LNCaP clone FGC (cell line): ENCODE data around the gene GJA1.

Experiments
- DNase-seq: peaks from one replicate; pipeline ENCODE4 v3.0.0-alpha.2; 2011; ENCODE audit warnings: low read depth
- H3K4me3 ChIP-seq: 2 replicates; pipeline ENCODE4 v1.5.1; 2011; ENCODE audit warnings: mild to moderate bottlenecking, low read depth, low read length, control low read depth
- CTCF ChIP-seq: IDR thresholded peaks from 2 replicates; pipeline ENCODE4 v1.5.1; 2012; ENCODE audit warnings: mild to moderate bottlenecking; ENCODE audit not compliant: control insufficient read depth, insufficient read depth; ENCODE audit errors: extremely low read depth

Gene GJA1

GRCh38 chr6:121492536-121492935 is 57.1 kb downstream of the GJA1 start:
- no peak overlapping the region for H3K4me3 ChIP-seq
- no peak for TF ChIP-seq CTCF
- DNase-seq: no peak

- DNase-seq: peak; percentile 69
- no peak for TF ChIP-seq CTCF
- no peak overlapping the region for H3K4me3 ChIP-seq
Observed at GRCh38 chr6:121497970-121498375, 62.5 kb downstream of the GJA1 start.

DNA sequence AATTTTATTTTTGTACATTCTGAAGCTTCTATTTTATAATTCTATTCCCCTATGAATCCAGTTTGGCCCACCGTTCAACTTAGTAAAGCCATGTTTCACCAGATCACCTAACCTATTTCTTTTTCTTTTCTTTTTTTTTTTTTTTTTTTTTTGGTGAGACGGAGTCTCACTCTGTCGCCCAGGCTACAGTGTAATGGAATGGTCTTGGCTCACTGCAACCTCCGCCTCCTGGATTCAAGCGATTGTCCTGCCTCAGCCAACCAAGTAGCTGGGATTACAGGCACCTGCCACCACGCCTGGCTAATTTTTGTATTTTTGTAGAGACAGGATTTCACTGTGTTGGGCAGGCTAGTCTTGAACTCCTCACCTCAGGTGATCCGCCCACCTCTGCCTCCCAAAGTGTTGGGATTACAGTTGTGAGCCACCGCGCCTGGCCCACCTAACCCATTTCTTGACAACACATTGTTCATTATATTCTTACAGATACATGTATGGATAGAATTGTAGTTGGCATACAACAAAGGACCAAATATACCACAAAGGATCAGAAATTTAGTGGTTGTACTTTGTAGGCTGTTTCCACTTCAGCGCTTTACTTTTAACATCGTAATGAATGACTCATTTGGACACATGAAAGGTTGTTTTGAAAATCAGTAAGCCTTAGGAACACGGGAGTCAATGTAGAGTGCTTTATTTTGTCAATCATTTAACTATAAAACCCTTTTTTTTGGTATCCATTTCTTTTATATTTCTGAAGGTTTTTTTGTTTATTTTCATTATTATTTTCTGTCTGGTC is 63.2 kb downstream of the GJA1 start:
- DNase-seq: no peak
- no peak for TF ChIP-seq CTCF
- H3K4me3 ChIP-seq: no peak overlapping the region
